ENCODE measurements around the gene EIF4G3.
"Not testable (repeated sequence)": the region's sequence is repeated elsewhere in the genome, so short reads cannot be mapped to it uniquely, and the experiment has no call there.

Gene EIF4G3

DNA sequence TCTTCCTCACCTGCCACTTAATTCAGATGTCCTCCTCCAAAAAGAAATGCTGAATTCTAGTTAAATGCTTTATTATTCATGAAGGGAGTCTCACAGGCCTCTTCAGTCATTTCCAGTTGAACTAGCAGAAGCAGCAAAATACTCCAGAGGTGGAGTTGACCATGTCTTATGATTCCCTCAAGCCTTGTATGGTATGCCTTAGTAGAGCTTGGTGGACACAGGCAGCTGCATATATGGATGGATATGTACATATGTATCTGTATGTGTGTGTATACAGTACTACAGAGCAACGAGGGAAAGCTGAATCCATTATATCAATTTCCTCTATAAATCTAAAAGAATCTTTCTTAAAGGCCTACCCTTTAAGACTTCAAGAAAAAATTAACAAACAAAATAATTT lies 306.0 kb downstream of the EIF4G3 start:
- Mint-ChIP-seq H3K4me1 (no peaks in the 10 kb centered on the region), H3K36me3 (ENCODE audit: insufficient read depth) (peaks cover 4% of the 10 kb centered on the region), H3K4me3 (no peak overlapping the region), H3K27ac (ENCODE audit: low read depth) (no peak overlapping the region), H3K27me3 (no peaks in the 10 kb centered on the region), H3K9me3 (no peaks in the 10 kb centered on the region)
- DNase-seq (ENCODE audit: low spot score in 2 of 2) (no peak), ATAC-seq (replicated peaks; ENCODE audit: extremely low read depth, poor library complexity, severe bottlenecking) (no peak)

DNA sequence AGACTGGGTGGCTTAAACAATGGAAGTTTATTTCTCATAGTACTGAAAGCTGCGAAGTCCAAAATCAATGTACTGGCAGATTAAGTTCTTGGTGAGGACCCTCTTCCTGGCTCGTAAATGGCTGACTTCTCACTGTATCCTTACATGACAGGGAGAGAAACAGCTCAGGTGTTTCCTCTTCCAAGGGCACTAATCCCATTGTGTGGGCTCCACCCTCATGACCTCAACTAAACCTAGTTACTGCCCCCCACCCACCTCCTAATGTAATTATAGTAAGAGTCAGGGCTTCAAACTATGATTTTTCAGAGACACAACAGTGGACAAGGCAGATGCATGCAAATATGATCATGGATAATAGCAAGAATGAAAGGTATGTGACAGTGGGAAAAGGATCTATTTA lies 308.4 kb downstream of the EIF4G3 start:
- Mint-ChIP-seq H3K27me3 (no peaks in the 10 kb centered on the region), H3K4me1 (no peaks in the 10 kb centered on the region), H3K27ac (ENCODE audit: low read depth) (no peak overlapping the region), H3K36me3 (ENCODE audit: insufficient read depth) (peaks cover 12% of the 10 kb centered on the region), H3K4me3 (no peak overlapping the region), H3K9me3 (no peaks in the 10 kb centered on the region)
- no peak for DNase-seq (ENCODE audit: low spot score in 2 of 2)
- ATAC-seq (replicated peaks; ENCODE audit: extremely low read depth, poor library complexity, severe bottlenecking), result no peak

DNA sequence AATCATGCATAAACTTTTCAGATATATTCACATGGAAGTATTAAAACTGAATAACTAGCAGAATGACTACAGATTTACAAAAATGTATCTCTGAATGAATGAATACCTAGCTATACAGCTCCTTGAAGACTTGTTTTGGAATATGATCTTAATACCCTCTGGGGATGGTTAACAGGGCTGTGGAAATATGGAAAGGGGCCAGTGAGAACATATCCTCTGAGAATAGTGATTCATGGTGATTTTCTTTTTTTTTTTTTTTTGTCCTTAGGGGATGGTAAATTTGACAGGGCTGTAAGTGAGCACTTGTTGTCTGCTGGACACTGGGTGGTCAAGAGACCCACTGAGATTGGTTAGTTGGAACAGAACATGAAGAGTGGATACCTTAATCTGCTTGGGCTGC lies 308.9 kb downstream of the EIF4G3 start:
- Mint-ChIP-seq H3K4me1 (no peaks in the 10 kb centered on the region), H3K36me3 (ENCODE audit: insufficient read depth) (peaks cover 12% of the 10 kb centered on the region)

DNA sequence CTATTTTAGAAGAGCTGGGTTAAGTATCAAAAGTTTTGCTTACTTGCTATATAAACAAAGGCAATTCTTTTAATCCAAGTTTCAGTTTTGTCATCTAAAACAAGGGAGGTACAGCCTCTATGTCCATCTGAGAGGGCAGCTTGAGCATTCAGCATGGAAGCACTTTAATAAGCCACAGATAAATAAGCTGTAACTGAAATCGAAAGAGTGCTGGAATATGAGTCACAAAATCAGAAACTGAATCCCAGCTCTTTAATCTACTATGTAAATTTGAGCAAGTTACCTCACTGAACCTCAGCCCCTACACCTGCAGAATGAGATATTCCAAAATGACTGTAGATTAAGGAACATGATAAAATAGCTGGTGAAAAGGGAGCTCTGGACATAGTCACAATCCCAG lies 309.6 kb downstream of the EIF4G3 start:
- Mint-ChIP-seq H3K9me3 (no peaks in the 10 kb centered on the region), H3K4me3 (no peak overlapping the region), H3K4me1 (no peaks in the 10 kb centered on the region), H3K27me3 (no peaks in the 10 kb centered on the region), H3K36me3 (ENCODE audit: insufficient read depth) (peaks cover 13% of the 10 kb centered on the region), H3K27ac (ENCODE audit: low read depth) (no peak overlapping the region)
- ATAC-seq (replicated peaks; ENCODE audit: extremely low read depth, poor library complexity, severe bottlenecking) (no peak), DNase-seq (ENCODE audit: low spot score in 2 of 2) (no peak)

More for the DNA sequence above, 308.9 kb downstream of the EIF4G3 start:
- H3K27me3 Mint-ChIP-seq, result no peaks in the 10 kb centered on the region
- DNase-seq (ENCODE audit: low spot score in 2 of 2), result no peak
- no peak overlapping the region for H3K27ac Mint-ChIP-seq (ENCODE audit: low read depth)
- H3K9me3 Mint-ChIP-seq, result no peaks in the 10 kb centered on the region
- no peak overlapping the region for H3K4me3 Mint-ChIP-seq
- ATAC-seq (replicated peaks; ENCODE audit: extremely low read depth, poor library complexity, severe bottlenecking), result no peak

DNA sequence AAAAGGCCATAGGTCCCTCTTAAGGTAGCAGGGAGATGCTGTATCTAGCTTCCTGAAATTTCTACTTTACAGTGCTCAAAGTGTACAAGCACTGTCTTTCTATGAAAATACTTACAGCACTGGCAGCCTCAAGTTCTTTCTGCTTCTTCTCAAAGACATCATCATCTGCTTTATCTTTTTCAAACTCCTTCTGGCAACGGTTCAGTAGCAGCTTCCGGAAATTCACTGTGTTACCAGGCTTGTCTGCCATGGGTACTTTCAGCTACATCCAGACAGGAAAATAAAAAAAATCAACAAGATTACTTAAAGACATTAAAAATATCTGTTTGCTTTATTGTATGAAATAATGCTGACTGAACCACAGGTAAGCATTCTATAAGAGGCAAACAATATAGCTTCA lies 311.7 kb downstream of the EIF4G3 start:
- H3K27me3 Mint-ChIP-seq, result no peaks in the 10 kb centered on the region
- peaks cover 21% of the 10 kb centered on the region for H3K36me3 Mint-ChIP-seq (ENCODE audit: insufficient read depth)
- no peak overlapping the region for H3K27ac Mint-ChIP-seq (ENCODE audit: low read depth)
- H3K4me1 Mint-ChIP-seq, result no peaks in the 10 kb centered on the region
- no peak for ATAC-seq (replicated peaks; ENCODE audit: extremely low read depth, poor library complexity, severe bottlenecking)
- H3K4me3 Mint-ChIP-seq, result no peak overlapping the region
- H3K9me3 Mint-ChIP-seq, result no peaks in the 10 kb centered on the region
- no peak for DNase-seq (ENCODE audit: low spot score in 2 of 2)

DNA sequence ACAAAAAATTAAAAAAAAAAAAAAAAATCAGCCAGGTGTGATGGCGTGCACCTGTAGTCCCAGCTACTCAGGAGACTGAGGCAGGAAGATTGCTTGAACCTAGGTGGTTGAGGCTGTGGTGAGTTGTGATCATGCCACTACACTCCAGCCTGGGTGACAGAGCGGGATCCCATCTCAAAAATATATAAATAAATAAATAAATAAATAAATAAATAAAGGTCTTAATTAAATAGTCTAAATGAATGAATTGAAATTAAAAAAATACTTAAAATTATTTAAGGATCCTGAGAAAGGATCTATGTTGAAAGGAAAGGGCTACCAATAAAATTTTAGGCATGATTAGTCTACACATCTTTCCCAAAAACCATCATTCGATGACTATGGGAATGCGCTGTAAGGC lies 322.2 kb downstream of the EIF4G3 start:
- DNase-seq (ENCODE audit: low spot score in 2 of 2), result no peak
- ATAC-seq (replicated peaks; ENCODE audit: extremely low read depth, poor library complexity, severe bottlenecking), result no peak
- no peaks in the 10 kb centered on the region for H3K4me1 Mint-ChIP-seq
- H3K9me3 Mint-ChIP-seq, result no peaks in the 10 kb centered on the region
- no peaks in the 10 kb centered on the region for H3K27me3 Mint-ChIP-seq
- no peak overlapping the region for H3K4me3 Mint-ChIP-seq
- peaks cover 30% of the 10 kb centered on the region for H3K36me3 Mint-ChIP-seq (ENCODE audit: insufficient read depth)
- H3K27ac Mint-ChIP-seq (ENCODE audit: low read depth), result no peak overlapping the region

DNA sequence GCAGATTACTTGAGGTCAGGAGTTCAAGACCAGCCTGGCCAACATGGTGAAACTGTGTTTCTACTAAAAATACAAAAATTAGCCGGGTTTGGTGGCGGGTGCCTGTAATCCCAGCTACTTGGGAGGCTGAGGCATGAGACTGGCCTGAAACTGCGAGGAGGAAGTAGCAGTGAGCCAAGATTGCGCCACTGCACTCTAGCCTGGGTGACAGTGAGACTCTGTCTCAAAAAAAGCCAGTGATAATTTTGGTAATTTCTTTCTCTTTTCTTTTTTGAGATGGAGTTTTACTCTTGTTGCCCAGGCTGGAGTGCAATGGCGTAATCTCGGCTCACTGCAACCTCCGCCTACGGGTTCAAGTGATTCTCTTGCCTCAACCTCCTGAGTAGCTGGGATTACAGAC lies 324.9 kb downstream of the EIF4G3 start:
- H3K4me1 Mint-ChIP-seq; H3K27me3 Mint-ChIP-seq; DNase-seq (ENCODE audit: low spot score in 2 of 2); H3K4me3 Mint-ChIP-seq; H3K9me3 Mint-ChIP-seq; ATAC-seq (replicated peaks; ENCODE audit: extremely low read depth, poor library complexity, severe bottlenecking); H3K27ac Mint-ChIP-seq (ENCODE audit: low read depth): not testable (repeated sequence)
- peaks cover 21% of the 10 kb centered on the region for H3K36me3 Mint-ChIP-seq (ENCODE audit: insufficient read depth)

DNA sequence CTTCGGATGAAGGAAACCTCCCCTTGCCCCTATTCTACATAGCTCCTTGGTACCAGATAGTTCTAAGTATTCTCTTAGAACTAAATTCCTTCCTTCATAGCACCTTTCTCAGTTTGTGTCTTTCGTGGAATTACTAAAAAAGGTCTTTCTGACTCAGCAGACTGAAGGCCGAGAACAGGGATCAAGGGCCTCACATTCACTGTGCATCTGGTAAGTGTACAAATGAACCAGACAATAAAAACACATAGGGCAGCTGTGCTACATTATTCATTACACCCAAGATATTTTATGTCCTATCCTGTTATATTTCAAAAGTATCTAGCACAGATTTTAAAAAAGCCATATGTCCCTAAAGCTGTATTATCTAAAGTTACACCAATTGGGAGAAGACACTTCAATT lies 326.7 kb downstream of the EIF4G3 start:
- Mint-ChIP-seq H3K4me1 (no peaks in the 10 kb centered on the region), H3K9me3 (no peaks in the 10 kb centered on the region), H3K27ac (ENCODE audit: low read depth) (no peak overlapping the region), H3K36me3 (ENCODE audit: insufficient read depth) (peaks cover 19% of the 10 kb centered on the region), H3K4me3 (no peak overlapping the region), H3K27me3 (no peaks in the 10 kb centered on the region)
- no peak for DNase-seq (ENCODE audit: low spot score in 2 of 2)
- ATAC-seq (replicated peaks; ENCODE audit: extremely low read depth, poor library complexity, severe bottlenecking), result no peak

DNA sequence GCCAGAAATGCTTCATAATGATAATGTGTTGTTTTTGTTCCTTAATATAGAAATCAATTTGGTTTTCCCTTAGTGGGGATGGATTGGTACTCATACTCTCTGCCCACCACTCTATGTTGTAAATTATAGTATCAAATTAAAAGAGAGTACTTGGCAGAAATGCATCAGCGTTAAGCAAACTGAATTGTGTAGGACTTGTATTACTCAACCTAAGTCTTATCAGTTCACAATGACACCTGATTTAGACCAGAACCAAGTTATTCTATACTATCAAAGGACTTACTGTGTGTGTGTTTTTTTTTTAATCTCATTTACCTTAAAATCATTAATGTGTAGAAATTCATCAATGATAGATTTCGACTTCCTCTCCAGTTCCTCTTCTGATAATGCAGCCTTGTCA lies 327.6 kb downstream of the EIF4G3 start:
- DNase-seq (ENCODE audit: low spot score in 2 of 2), result no peak
- no peak for ATAC-seq (replicated peaks; ENCODE audit: extremely low read depth, poor library complexity, severe bottlenecking)
- H3K36me3 Mint-ChIP-seq (ENCODE audit: insufficient read depth), result peaks cover 16% of the 10 kb centered on the region

DNA sequence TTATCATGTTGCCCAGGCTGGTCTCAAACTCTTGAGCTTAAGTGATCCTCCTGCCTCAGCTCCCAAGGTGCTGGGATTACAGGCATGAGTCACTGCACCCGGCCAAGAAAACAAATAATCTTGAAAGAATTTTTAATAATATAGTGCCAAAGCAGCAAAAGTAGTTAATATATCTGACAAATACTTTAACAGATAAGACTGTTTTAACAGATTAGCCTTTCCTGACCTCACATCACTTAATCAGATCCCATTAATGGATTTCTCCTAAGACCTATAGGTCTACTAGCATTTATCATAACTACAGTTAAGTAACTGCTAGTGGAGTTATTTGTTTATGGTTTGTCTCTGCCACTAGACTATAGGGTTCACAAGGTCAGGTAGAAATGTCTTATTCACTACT lies 328.5 kb downstream of the EIF4G3 start:
- DNase-seq (ENCODE audit: low spot score in 2 of 2) (no peak), ATAC-seq (replicated peaks; ENCODE audit: extremely low read depth, poor library complexity, severe bottlenecking) (no peak)
- Mint-ChIP-seq H3K27me3 (no peaks in the 10 kb centered on the region), H3K4me1 (no peaks in the 10 kb centered on the region), H3K4me3 (no peak overlapping the region), H3K9me3 (no peaks in the 10 kb centered on the region), H3K27ac (ENCODE audit: low read depth) (no peak overlapping the region), H3K36me3 (ENCODE audit: insufficient read depth) (peaks cover 17% of the 10 kb centered on the region)

More for the DNA sequence above, 327.6 kb downstream of the EIF4G3 start:
- H3K4me1 Mint-ChIP-seq, result no peaks in the 10 kb centered on the region
- H3K27ac Mint-ChIP-seq (ENCODE audit: low read depth), result no peak overlapping the region
- no peaks in the 10 kb centered on the region for H3K9me3 Mint-ChIP-seq
- H3K27me3 Mint-ChIP-seq, result no peaks in the 10 kb centered on the region
- H3K4me3 Mint-ChIP-seq, result no peak overlapping the region

DNA sequence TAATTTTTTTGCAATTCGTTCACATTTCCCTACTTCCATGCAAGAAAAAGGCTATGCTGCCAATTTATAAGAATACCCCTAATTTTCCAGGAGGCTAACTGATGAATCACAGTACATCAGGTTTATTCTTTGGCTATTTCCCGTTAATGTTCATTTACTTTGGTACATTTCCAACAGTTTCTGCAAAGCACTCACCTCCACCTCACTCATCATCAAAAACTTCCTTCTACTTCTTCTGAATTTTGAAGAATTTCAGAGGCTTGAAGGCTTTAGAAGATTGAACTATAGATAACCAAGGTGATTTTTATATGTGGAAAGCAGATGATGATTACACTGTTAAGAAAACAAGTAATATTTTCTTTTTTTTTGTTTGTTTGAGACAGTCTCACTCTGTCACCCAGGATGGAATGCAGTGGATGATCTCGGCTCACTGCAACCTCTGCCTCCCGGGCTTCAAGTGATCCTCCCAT lies 329.1 kb downstream of the EIF4G3 start:
- no peak for DNase-seq (ENCODE audit: low spot score in 2 of 2)
- H3K36me3 Mint-ChIP-seq (ENCODE audit: insufficient read depth), result peaks cover 16% of the 10 kb centered on the region

DNA sequence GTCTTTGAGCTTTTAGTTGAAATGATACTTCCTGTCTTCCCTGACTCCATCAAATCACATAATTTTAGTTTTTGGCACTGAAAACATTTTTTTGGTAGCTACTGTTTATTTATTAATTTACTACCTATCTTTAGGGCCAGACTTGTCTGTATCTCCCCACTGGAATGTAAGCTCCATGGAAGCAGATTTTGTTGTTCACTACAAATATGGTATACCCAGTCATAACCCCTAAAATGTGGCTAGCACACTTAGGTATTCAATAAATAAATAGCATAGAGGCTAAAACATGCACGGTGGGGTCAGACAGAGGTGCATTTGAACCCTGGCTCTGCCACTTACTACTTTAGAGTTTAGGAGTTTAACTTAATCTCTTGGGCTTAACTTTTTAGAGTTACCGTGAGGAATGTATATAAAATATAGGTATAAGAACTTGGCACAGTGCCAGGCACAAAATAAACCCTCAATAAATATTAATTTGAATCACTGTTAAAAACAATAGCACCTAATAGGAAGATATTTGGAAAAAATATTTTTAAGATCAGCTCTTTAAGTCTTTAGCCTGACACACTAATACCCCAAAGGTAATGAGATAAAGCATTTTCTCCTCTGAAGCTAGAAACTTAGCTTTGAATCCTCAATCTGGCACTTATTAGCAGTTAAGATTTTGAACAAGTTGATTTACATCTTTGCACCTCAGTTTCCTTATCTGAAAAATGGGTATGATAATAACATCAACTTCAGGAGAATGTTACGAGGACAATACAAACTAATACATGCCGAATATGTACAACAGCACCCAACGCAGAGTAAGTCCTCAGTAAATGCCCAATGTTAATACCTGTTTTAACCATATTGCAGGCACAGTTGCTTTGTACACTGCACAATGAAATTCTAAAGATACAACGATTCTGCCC lies 330.0 kb downstream of the EIF4G3 start:
- Mint-ChIP-seq H3K36me3 (ENCODE audit: insufficient read depth) (peaks cover 13% of the 10 kb centered on the region), H3K27me3 (no peaks in the 10 kb centered on the region), H3K4me3 (no peak overlapping the region), H3K27ac (ENCODE audit: low read depth) (no peak overlapping the region), H3K9me3 (no peaks in the 10 kb centered on the region), H3K4me1 (no peaks in the 10 kb centered on the region)
- ATAC-seq (replicated peaks; ENCODE audit: extremely low read depth, poor library complexity, severe bottlenecking) (no peak), DNase-seq (ENCODE audit: low spot score in 2 of 2) (no peak)

More for the DNA sequence above, 329.1 kb downstream of the EIF4G3 start:
- no peaks in the 10 kb centered on the region for H3K4me1 Mint-ChIP-seq
- H3K9me3 Mint-ChIP-seq, result no peaks in the 10 kb centered on the region
- H3K27ac Mint-ChIP-seq (ENCODE audit: low read depth), result no peak overlapping the region
- no peak for ATAC-seq (replicated peaks; ENCODE audit: extremely low read depth, poor library complexity, severe bottlenecking)
- H3K27me3 Mint-ChIP-seq, result no peaks in the 10 kb centered on the region
- H3K4me3 Mint-ChIP-seq, result no peak overlapping the region

DNA sequence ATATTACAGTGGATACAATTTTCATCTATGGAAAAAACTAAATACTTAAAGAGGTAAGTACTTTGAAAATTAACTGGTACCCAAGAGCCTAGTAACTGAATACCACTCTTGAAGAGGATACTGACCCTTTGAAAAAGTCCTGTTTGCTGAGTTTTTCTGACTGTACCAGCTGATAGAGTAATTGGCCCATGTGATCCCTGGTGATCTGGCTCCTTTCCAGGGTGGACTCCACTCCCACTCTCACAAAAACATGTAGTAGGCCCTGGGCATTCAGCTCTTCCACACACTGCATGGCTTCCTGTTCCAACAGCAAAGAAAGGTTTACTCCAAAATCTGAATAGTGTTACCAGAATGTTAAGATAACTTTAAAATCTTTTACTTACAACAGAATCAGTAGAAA lies 336.0 kb downstream of the EIF4G3 start:
- no peak for DNase-seq (ENCODE audit: low spot score in 2 of 2)
- no peak overlapping the region for H3K27ac Mint-ChIP-seq (ENCODE audit: low read depth)
- no peak overlapping the region for H3K4me3 Mint-ChIP-seq

More for the DNA sequence above, 336.0 kb downstream of the EIF4G3 start:
- Mint-ChIP-seq H3K4me1 (no peaks in the 10 kb centered on the region), H3K36me3 (ENCODE audit: insufficient read depth) (peaks cover 5% of the 10 kb centered on the region), H3K27me3 (no peaks in the 10 kb centered on the region), H3K9me3 (no peaks in the 10 kb centered on the region)
- ATAC-seq (replicated peaks; ENCODE audit: extremely low read depth, poor library complexity, severe bottlenecking), result no peak
